ENCODE results near the gene NLRP14. TPM values are rescaled to one million over a fixed set of nuclear protein-coding genes. Genes with fewer than 3 reads are reported as not detected.

NLRP14 gene, protein sequence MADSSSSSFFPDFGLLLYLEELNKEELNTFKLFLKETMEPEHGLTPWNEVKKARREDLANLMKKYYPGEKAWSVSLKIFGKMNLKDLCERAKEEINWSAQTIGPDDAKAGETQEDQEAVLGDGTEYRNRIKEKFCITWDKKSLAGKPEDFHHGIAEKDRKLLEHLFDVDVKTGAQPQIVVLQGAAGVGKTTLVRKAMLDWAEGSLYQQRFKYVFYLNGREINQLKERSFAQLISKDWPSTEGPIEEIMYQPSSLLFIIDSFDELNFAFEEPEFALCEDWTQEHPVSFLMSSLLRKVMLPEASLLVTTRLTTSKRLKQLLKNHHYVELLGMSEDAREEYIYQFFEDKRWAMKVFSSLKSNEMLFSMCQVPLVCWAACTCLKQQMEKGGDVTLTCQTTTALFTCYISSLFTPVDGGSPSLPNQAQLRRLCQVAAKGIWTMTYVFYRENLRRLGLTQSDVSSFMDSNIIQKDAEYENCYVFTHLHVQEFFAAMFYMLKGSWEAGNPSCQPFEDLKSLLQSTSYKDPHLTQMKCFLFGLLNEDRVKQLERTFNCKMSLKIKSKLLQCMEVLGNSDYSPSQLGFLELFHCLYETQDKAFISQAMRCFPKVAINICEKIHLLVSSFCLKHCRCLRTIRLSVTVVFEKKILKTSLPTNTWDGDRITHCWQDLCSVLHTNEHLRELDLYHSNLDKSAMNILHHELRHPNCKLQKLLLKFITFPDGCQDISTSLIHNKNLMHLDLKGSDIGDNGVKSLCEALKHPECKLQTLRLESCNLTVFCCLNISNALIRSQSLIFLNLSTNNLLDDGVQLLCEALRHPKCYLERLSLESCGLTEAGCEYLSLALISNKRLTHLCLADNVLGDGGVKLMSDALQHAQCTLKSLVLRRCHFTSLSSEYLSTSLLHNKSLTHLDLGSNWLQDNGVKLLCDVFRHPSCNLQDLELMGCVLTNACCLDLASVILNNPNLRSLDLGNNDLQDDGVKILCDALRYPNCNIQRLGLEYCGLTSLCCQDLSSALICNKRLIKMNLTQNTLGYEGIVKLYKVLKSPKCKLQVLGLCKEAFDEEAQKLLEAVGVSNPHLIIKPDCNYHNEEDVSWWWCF
- 0.11 TPM for polyA plus RNA-seq (2013, experiment 1 of 2)
- not detected for polyA plus RNA-seq (2013, experiment 2 of 2)

DNA sequence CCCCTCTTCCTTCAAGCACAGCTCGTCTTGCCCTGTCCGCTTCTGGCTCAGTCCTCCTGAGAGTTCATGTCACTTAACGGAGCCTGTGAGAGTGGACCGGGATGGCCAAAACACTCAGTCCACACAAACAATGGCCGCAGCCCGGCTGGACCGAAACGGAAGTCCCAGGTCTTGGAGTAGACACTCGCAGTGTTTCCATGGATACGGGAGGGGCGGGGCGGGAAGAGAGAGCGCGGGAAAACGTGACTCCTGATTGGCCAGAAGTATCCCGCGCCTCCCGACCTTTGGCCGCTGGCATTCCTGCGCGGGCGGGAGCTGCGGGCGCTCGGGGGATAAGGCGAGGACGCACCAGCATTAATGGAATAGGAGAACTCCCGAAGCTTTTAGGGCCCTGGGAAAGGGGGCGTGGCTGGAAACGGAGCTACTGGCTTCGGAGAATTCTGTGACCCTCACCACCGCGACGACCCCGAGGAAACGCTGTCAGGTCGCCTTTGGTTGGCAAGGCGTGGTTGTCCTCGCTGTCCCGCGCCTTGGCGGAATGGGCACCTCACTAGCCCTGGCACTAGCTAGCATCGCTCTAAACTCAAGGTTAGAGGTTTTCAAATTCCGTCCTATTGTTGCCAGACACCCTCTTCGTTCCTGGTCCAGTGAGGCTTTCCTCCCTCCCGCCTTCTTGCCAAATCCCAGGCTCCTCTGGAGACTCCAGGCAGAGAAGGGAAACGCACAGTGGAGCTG, at the start of gene NLRP14, which contains the start of gene ZNF214:
Gene NLRP14, plus strand, starts transcription at position 297 of the 735 bp plus-strand sequence. CDS start 18,108 bp downstream, outside the sequence.
Gene ZNF214, minus strand, starts transcription at position 164 of the 735 bp plus-strand sequence. CDS start 17,511 bp downstream, outside the sequence.
- Histone ChIP-seq H3K36me3 (ENCODE audit: control insufficient read depth, insufficient read depth, low read length) (no peaks in the 10 kb centered on the region), H3K9me3 (ENCODE audit: control insufficient read depth, low read length) (no peaks in the 10 kb centered on the region), H3K4me1 (ENCODE audit: control insufficient read depth, insufficient read depth, low read length, poor library complexity, severe bottlenecking) (no peaks in the 10 kb centered on the region), H3K27ac (ENCODE audit: low read depth, low read length, severe bottlenecking) (peak within 1 kb of the TSS; percentile 57), H3K4me3 (ENCODE audit: extremely low read depth, insufficient read depth, low read length, poor library complexity, severe bottlenecking) (peak within 1 kb of the TSS; percentile 50)
- WGBS, 2 experiments (ENCODE audit: insufficient coverage in 2 of 2) = 17 to 19% methylated on average over 31 to 38 of the region's 47 CpGs

DNA sequence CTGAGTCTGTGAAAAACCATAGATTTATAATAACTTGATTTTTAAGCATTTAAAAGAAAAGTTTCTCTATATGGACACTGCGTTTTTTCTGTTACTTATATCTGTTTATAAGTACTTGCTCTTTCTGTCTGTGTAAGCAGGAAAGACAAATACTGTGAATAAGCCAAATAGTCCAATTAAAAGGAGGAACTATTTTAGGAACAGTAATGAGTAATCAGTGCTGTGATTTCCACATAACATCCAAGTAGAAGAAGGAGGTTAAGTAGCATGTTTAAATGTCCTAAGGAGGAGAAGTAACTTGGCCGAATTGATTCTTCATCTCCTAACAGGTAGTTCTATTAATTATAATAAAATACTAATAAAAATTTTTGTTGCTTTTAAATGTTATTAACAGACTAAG, 40.9 kb upstream of the NLRP14 start:
- no CpG with 5 or more reads among the region's 2 CpGs for WGBS, 2 experiments (ENCODE audit: insufficient coverage in 2 of 2)
- Histone ChIP-seq H3K36me3 (ENCODE audit: control insufficient read depth, insufficient read depth, low read length) (no peaks in the 10 kb centered on the region), H3K4me3 (ENCODE audit: extremely low read depth, insufficient read depth, low read length, poor library complexity, severe bottlenecking) (no peak overlapping the region), H3K4me1 (ENCODE audit: control insufficient read depth, insufficient read depth, low read length, poor library complexity, severe bottlenecking) (no peaks in the 10 kb centered on the region), H3K9me3 (ENCODE audit: control insufficient read depth, low read length) (no peaks in the 10 kb centered on the region), H3K27ac (ENCODE audit: low read depth, low read length, severe bottlenecking) (no peak overlapping the region)

DNA sequence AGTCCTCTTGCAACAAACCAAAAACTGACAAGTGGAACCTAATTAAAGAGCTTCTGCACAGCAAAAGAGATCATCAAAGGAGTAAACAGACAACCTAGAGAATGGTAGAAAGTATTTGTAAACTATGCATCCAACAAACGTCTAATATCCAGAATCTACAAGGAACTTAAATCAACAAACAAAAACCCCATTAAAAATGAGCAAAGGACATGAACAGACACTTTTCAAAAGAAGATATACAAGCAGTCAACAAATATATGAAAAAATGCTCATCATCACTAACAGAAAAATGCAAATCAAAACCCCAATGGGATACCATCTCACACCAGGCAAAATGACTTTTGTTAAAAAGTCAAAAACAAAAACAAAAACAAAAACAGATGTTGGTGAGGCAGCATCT, 33.8 kb upstream of the NLRP14 start:
- H3K36me3 ChIP-seq (ENCODE audit: control insufficient read depth, insufficient read depth, low read length) = no peaks in the 10 kb centered on the region
- no peaks in the 10 kb centered on the region for H3K9me3 ChIP-seq (ENCODE audit: control insufficient read depth, low read length)
- H3K4me3 ChIP-seq (ENCODE audit: extremely low read depth, insufficient read depth, low read length, poor library complexity, severe bottlenecking) = no peak overlapping the region
- no CpG with 5 or more reads among the region's 1 CpG for WGBS, 2 experiments (ENCODE audit: insufficient coverage in 2 of 2)
- no peak overlapping the region for H3K27ac ChIP-seq (ENCODE audit: low read depth, low read length, severe bottlenecking)
- H3K4me1 ChIP-seq (ENCODE audit: control insufficient read depth, insufficient read depth, low read length, poor library complexity, severe bottlenecking) = no peaks in the 10 kb centered on the region

DNA sequence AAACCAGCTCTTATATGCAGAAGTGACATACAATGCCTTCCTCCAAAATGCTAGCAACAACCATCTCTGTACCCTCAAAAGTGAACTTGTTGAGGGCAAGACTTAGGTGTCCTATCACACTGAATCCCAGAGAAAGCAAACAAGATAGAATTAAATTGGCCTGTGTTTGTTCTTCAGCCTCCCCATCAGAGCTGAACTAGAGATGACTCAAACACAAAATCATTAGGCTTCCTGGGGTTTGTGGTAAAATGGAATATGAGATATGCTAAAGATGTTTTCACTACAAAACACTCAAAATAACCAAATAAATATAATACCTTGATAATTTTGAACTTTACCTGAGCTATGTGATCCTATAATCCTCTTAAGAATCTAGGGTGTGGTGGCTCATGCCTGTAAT, 31.8 kb upstream of the NLRP14 start:
- no peak overlapping the region for H3K4me3 ChIP-seq (ENCODE audit: extremely low read depth, insufficient read depth, low read length, poor library complexity, severe bottlenecking)
- no peak overlapping the region for H3K27ac ChIP-seq (ENCODE audit: low read depth, low read length, severe bottlenecking)
- no peaks in the 10 kb centered on the region for H3K36me3 ChIP-seq (ENCODE audit: control insufficient read depth, insufficient read depth, low read length)
- H3K4me1 ChIP-seq (ENCODE audit: control insufficient read depth, insufficient read depth, low read length, poor library complexity, severe bottlenecking) = no peaks in the 10 kb centered on the region
- no peaks in the 10 kb centered on the region for H3K9me3 ChIP-seq (ENCODE audit: control insufficient read depth, low read length)

DNA sequence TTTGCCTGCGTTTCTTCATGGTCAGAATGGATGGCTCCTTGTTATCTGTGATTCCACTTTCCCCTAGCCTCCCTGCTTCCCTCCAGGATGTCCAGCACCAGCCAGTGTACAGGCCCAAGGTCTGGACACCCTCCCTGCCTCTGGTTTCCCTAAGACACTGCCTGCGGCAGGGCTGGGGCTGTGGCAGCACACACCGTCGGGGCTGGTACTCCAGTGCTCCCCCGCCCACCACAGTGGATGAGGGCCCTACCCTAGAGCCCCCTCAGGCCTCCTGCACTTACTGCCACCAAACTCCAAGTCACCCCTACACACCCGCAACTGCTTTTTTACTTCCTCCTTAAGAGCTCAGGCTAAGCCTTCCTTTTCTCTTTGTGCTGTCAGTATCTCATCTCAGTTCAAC, 29.1 kb upstream of the NLRP14 start:
- no peaks in the 10 kb centered on the region for H3K4me1 ChIP-seq (ENCODE audit: control insufficient read depth, insufficient read depth, low read length, poor library complexity, severe bottlenecking)
- WGBS, 2 experiments (ENCODE audit: insufficient coverage in 2 of 2) = 93 to 100% methylated on average over 3 to 4 of the region's 6 CpGs
- no peaks in the 10 kb centered on the region for H3K9me3 ChIP-seq (ENCODE audit: control insufficient read depth, low read length)
- H3K36me3 ChIP-seq (ENCODE audit: control insufficient read depth, insufficient read depth, low read length) = no peaks in the 10 kb centered on the region
- no peak overlapping the region for H3K27ac ChIP-seq (ENCODE audit: low read depth, low read length, severe bottlenecking)
- H3K4me3 ChIP-seq (ENCODE audit: extremely low read depth, insufficient read depth, low read length, poor library complexity, severe bottlenecking) = no peak overlapping the region

DNA sequence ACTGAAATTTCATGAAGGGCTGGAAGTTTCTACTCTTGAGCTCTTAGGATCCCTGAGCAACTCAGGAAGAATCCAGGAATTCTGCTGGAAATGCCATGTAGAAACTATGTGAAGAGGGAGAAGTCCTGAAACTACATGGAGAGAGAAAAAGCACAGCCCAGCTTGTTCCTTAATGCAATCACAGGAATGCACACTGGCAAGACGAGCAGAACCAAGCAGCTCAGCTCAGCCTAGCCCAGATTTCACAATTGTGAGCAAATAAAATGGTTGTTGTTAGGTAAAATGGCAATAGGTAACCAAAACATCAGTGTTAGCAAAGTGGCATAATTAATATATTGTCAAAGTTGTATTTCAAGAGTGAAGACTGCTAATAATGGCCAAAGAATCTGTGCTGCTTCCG, 28.3 kb upstream of the NLRP14 start:
- Histone ChIP-seq H3K9me3 (ENCODE audit: control insufficient read depth, low read length) (no peaks in the 10 kb centered on the region), H3K36me3 (ENCODE audit: control insufficient read depth, insufficient read depth, low read length) (no peaks in the 10 kb centered on the region), H3K4me3 (ENCODE audit: extremely low read depth, insufficient read depth, low read length, poor library complexity, severe bottlenecking) (no peak overlapping the region), H3K27ac (ENCODE audit: low read depth, low read length, severe bottlenecking) (no peak overlapping the region), H3K4me1 (ENCODE audit: control insufficient read depth, insufficient read depth, low read length, poor library complexity, severe bottlenecking) (no peaks in the 10 kb centered on the region)
- WGBS, 2 experiments (ENCODE audit: insufficient coverage in 2 of 2) = 88 to 100% methylated on average over 1 of the region's 2 CpGs

DNA sequence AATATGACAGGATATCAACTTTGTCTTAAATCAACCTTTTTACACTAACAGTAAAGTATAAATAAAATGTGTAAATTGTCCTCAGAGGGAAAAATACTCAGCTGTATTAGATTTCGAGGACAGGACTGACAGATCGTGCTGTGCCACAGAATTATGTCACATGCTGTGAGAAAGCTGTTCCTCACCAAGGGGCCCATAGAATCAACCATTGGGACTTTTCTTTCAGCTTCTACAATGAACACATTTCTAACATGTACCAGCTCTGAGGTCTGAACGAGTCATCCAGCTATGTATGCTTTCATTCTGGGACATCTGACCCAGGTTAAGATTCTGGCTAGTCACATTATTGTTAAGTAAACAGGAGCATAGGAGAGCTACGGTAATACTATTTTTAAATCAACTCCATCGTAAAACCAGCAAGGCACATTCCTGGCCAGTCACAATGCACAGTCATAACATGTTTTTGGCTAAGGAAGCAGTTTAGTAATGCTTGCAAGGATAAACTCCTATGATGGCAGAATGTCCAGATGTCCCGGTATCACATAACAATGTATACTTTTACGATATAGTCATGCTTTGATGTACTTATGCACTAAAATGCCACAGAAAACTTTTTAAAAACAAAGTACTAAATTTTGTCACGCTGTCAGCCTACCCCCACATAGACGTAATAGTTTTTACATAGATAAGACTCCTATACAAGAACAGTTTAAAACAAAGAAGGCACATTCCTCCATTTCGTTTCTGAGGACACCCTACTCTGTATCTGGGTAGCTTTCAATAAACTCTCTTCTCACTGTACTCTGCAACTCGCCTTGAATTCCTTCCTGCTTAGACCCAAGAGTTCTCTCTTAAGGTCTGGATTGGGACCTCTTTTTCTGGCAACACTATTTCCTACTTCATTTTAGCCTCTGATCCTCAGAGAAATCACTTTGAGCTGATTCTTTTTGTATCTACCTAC, 27.5 kb upstream of the NLRP14 start:
- H3K36me3 ChIP-seq (ENCODE audit: control insufficient read depth, insufficient read depth, low read length) = no peaks in the 10 kb centered on the region
- no peaks in the 10 kb centered on the region for H3K9me3 ChIP-seq (ENCODE audit: control insufficient read depth, low read length)
- 73 to 79% methylated on average over 5 to 9 of the region's 11 CpGs for WGBS, 2 experiments (ENCODE audit: insufficient coverage in 2 of 2)
- H3K4me1 ChIP-seq (ENCODE audit: control insufficient read depth, insufficient read depth, low read length, poor library complexity, severe bottlenecking) = no peaks in the 10 kb centered on the region
- H3K4me3 ChIP-seq (ENCODE audit: extremely low read depth, insufficient read depth, low read length, poor library complexity, severe bottlenecking) = no peak overlapping the region
- H3K27ac ChIP-seq (ENCODE audit: low read depth, low read length, severe bottlenecking) = peak overlapping the region; percentile 25

DNA sequence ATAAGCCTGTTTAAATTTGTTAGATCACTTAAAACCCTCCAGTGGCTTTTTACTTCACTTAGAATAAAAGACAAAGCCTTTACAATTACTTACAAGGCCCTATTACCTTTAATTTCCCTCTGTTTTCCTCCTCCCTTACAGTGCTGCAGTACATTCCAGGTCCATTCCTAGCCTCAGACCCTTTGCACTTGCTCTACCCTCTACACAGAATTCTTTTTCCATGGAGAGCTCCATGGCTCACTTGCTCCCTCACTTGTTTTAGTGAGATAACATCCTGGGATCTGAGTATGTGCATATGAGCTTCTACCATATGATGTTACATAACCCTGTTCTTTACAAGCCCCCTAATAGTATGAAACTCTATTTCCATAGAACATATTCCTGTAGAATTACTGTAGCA, 24.6 kb upstream of the NLRP14 start:
- H3K9me3 ChIP-seq (ENCODE audit: control insufficient read depth, low read length) = no peaks in the 10 kb centered on the region
- no peak overlapping the region for H3K27ac ChIP-seq (ENCODE audit: low read depth, low read length, severe bottlenecking)
- H3K36me3 ChIP-seq (ENCODE audit: control insufficient read depth, insufficient read depth, low read length) = no peaks in the 10 kb centered on the region
- no peak overlapping the region for H3K4me3 ChIP-seq (ENCODE audit: extremely low read depth, insufficient read depth, low read length, poor library complexity, severe bottlenecking)
- H3K4me1 ChIP-seq (ENCODE audit: control insufficient read depth, insufficient read depth, low read length, poor library complexity, severe bottlenecking) = no peaks in the 10 kb centered on the region

DNA sequence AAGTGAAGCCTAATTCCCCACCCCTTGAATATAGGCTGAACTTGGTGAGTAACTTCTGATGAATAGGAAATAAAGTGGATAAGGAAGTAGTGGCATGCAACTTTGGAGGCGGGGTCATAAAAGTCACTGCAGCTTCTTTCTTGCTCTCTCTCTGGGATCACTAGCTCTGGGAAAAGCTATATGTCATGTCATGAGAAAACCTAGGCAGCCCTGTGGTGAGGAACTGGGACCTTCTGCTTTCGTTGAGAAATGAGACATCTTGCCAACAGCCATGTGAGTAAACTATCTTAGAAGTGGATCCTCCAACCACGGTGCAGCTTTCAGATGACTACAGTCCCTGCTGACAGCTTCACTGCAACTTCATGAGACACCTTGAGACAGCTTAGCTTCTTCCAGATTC, 15.8 kb upstream of the NLRP14 start:
- Histone ChIP-seq H3K9me3 (ENCODE audit: control insufficient read depth, low read length) (no peaks in the 10 kb centered on the region), H3K4me3 (ENCODE audit: extremely low read depth, insufficient read depth, low read length, poor library complexity, severe bottlenecking) (no peak overlapping the region), H3K36me3 (ENCODE audit: control insufficient read depth, insufficient read depth, low read length) (no peaks in the 10 kb centered on the region), H3K27ac (ENCODE audit: low read depth, low read length, severe bottlenecking) (no peak overlapping the region), H3K4me1 (ENCODE audit: control insufficient read depth, insufficient read depth, low read length, poor library complexity, severe bottlenecking) (no peaks in the 10 kb centered on the region)
- WGBS, 2 experiments (ENCODE audit: insufficient coverage in 2 of 2) = 71 to 86% methylated on average over 1 to 3 of the region's 3 CpGs

All from mesodermal cell (in vitro differentiated cells).